GM18505 (cell line): ENCODE data around the gene AGO3.
"Not testable (repeated sequence)": the region's sequence is repeated elsewhere in the genome, so short reads cannot be mapped to it uniquely, and the experiment has no call there.

Experiments used
- ATAC-seq: cut with Tn5 transposase; IDR thresholded peaks from one replicate; pipeline ENCODE4 v1.9.1; 2021; ENCODE audit not compliant: unreplicated experiment
- POLR2A ChIP-seq: IDR thresholded peaks from 4 replicates; pipeline ENCODE4 v1.6.1; 2011; ENCODE audit warnings: borderline replicate concordance; ENCODE audit not compliant: insufficient read depth, insufficient read length; ENCODE audit errors: extremely low read depth

AGO3 gene

DNA sequence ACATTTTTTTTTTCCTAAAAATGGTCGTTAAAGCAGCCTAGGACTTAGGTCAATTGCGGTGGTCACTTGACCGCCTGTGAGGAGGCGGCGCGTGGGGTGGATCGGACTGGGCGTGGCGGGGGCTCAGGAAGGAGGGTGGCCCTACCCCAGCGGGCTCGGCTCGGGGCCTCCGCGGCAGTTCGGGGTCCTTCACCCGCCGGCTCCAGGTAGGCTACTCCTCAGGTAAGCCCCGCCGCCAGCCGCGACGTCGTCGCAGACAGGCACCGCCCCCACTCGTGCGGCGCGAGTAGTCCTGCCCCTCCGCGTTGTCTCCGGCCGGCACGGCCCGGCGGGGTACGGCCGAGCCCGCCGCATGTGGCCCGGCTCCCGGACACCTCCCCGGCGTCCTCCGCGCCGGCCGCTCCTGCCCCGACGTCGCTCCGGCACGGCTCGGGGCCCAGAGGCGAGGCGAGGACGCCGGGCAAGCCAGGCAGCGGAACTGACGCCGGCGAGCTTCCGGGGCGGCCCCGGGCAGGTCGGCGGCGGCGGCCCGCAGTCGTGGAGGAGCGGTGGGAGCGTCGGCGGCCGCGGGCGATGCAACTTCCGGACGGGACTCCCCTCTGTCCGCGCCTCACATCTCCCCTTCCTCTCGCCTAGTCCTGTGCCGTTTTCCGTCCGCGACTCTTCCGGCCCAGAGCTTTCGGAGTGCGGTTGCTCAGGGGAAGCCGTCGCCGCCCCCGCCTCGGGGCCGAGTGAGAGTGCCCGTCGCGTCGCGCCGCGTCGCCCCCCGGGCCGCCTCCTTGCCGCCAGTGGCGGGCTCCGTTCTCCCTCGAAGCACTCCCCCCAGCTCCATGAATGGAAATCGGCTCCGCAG is at the start of gene AGO3:
Gene AGO3 (plus strand): TSS at position 513 of the 853 bp plus-strand sequence. CDS start 322 bp downstream, at position 835.
- peak; percentile 77 for ATAC-seq
- TF ChIP-seq POLR2A, result peak; percentile 95

DNA sequence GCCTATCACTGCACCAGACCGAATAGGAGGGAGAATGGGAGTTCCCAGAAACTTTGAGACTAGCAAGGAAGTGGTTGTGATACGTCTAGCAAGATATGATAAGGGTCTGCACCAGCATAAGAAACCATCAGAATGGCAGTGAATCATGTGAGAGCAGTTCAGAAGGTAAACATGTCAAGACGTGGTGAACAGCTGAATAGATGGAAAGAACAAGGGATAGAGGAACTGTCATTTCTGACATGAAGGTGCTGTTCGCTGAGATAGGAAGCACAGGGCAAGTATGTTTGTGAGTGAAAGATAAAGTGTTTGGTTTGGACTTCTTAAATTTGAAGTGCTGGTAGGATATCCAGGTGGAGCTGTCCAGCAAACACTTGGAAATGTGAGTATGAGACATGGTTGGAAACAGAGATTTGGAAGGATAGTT is 49.0 kb upstream of the AGO3 start:
- ATAC-seq, result no peak

DNA sequence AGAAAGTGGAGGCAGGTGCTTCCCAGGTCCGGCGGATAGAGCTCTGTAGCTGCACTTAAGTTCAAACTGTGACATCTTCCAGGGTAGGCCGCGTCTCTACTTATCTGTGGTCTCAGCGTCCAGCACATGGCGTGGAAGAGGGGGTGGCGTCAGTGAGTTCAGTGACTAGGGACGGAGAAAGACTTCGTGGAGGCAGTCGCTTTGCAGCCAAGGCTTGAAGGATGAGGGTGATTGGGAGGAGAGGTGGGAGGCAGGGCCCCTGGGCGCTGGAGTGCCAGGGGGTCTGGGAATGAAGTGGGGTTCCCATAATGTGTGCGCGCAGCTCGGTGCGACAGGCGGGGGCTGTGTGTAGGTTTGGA is 48.3 kb upstream of the AGO3 start:
- no peak for TF ChIP-seq POLR2A
- ATAC-seq, result no peak

More for the DNA sequence above, 49.0 kb upstream of the AGO3 start:
- TF ChIP-seq POLR2A, result no peak

DNA sequence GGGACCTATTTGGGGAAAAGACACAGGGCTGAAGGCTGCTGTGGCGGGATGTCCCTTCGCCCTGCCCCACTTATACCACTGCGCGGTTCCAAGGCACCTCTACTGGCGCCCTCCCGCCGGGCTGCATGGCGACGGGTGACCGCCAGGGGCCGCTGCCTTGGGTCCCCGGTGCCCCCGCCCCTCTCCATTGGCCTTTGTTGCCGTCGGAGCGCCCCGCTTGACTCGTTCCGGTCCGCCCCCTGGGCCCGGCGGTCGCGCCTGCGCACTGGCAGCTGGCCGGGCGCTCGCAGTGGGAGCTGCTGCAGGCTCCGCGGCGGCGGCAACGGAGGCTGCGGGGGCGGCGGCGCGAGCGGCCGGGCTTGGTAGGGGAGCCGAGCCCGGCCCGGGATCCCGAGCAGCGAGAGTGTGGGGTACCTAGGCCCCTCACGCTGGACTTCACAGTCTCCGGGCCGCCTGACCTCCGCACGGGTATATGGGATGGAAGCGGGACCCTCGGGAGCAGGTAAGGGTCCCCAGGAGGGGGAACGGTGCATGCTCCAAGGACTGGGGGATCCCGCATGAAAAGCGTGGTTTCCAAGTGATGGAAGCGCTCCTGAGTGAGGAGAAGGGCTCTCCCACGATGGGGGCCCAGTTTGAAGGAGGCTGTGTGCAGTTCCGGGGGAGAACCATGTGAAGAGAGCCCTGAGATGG is 47.8 kb upstream of the AGO3 start, which contains the start of gene AGO1:
Gene AGO1 (plus strand): TSS at position 265 of the 690 bp plus-strand sequence. CDS start 213 bp downstream, at position 478.
- peak; percentile 81 for TF ChIP-seq POLR2A
- ATAC-seq, result peak; percentile 85

DNA sequence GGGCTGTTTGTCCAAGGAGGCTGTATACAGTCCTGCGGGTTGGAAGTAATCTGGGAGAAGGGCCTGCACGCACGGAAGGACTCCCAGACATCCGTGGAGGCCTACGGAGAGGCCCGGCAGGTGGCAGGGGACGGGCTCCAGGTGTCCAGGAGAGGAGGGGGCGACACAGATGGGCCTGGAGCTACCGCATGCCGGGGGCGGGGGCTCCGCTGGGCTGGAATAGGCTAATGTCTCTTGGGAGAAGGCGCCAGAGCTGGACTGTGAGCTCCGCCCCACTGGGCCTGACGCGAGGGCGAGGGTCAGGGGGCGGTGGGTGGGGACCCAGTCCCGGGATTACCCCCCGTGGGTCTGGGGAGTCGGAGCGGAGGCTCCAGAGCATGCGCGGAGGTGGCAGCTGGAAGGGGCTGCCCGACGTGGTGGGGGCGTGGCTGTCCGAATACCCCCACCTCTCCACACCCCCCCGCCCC is 47.2 kb upstream of the AGO3 start:
- no peak for TF ChIP-seq POLR2A
- ATAC-seq, result peak; percentile 11

DNA sequence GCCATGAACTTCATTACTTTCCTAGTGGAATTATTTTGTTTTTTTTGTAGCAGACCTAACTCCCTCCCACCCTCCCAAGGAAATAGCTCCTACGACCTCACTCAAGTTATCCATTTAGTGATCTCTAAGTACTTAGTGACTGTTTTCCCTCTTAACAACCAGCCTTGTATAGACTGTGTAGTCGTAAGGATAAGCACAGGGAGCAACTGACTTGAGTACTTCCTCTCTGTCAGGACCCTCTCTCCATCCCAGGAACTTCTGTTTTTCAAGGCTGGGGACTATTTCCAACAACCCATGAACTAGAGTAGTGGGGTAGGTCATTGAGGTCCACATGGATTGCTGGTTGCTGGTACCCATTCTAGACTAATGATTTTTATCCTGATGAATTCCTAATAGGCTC is 46.0 kb upstream of the AGO3 start:
- TF ChIP-seq POLR2A, result no peak
- no peak for ATAC-seq

DNA sequence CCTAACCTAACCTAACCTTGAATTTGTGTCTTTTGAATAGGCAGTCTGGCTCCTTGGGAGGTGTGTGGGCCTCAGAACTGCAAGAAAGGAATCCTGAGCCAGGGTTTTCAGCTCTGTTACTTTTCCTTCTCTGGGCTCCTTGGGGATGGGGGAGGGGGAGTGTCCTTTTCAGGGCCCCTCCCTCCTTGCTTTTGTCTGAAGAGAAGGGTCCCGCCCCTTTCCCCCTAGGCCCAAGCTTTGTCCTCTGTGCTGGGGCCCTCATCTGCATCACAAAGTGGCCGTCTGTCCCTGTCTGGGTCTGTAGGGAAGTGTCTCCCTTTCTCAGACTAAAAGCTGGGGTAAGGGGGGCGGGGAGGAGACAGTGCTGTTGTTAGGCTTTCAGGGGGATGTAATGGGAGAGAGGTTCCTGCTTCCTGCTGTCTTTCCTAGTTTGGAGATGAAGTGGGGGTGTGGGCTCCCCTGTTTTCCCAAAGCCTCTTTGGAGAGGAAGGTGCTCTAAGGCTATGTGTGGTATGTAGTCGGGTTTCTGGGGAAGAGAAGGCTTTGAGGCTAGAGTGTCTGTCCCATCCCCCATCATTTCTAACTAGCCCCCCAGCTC is 44.8 kb upstream of the AGO3 start:
- no peak for TF ChIP-seq POLR2A
- no peak for ATAC-seq

DNA sequence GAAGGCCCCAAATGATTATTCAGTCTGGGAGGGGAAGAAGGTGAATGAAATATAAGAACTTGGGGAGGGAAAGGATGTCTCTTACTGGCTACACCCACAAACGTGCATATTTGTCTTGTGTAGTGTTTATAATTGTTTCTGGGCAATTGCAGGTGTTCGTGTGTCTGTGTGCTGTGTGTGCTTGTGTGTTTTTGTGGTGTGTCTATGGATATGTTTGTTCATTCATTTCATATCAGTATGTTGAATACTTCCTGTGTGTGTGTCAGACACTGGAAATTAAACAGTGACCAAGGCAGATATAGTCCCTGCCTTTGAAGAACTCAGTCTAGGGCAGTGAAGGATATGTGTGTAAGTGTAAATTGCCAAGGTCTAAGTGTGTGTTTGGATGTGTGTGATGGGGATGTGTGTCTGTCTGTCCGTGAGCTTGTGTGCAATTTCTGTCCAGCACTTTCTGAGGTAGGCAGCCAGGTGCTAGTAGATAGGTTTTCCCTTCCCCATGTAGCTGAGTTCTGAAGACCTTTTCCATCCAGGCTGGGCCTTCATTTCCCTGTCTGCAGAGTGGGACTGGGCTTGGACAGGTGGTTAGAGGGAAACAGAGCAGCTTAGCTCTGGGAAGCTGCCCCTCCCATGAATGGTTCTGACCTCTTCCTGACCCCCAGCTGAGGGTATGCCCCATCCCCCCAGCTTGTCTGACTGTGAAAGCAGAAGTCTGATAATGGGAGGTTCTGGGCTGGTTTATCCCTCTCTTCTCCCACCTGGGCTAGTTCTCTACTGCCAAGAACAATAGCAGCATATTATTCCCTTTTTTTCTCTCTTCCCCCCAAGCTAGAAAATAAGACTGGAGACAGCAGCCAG is 44.1 kb upstream of the AGO3 start:
- no peak for TF ChIP-seq POLR2A
- ATAC-seq, result no peak

DNA sequence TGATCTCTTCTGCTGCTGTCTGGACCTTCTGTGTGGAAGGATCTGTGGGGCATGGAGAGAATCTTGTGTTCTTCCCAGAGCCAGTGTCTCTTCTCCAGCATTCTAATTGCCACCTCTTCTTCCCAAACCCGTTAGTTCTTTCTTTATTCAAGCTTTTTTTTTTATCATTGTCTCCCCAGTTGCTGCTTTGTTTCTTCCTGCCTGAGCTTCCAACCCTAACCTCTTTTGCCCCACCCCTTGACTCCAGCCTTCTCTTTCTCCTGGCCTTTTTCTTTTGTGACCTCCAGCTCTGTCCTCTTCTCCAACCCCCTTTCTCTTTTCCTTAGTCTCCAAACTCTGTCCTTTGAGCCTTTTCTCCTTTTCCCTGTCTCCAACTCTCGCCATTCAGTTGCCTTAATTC is 43.4 kb upstream of the AGO3 start:
- TF ChIP-seq POLR2A, result no peak
- ATAC-seq, result no peak

DNA sequence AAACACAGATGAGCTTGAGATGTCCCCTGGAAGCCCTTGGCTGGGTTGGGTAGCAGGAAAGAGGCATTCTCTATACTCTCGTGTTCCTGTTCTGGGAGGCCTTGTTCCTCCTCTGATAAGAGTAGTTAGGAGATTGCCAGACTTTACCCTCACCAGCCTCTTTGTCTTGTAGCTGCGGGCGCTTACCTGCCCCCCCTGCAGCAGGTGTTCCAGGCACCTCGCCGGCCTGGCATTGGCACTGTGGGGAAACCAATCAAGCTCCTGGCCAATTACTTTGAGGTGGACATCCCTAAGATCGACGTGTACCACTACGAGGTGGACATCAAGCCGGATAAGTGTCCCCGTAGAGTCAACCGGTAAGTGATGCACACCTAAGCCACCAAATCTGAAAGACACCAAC is 42.6 kb upstream of the AGO3 start:
- no peak for ATAC-seq
- no peak for TF ChIP-seq POLR2A

DNA sequence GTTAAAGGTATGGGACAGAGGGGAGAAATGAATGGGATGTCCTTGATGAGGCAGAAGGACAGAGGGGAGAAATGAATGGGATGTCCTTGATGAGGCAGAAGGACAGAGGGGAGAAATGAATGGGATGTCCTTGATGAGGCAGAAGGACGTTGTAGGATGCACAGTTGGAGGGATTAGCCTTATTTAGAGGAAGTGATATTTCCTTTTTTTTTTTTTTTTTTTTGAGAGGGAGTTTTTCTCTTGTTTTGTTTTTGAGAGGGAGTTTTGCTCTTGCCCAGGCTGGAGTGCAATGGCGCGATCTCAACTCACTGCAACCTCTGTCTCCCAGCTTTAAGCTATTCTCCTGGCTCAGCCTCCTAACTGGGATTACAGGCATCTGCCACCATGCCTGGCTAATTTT is 41.9 kb upstream of the AGO3 start:
- not testable (repeated sequence) for ATAC-seq

DNA sequence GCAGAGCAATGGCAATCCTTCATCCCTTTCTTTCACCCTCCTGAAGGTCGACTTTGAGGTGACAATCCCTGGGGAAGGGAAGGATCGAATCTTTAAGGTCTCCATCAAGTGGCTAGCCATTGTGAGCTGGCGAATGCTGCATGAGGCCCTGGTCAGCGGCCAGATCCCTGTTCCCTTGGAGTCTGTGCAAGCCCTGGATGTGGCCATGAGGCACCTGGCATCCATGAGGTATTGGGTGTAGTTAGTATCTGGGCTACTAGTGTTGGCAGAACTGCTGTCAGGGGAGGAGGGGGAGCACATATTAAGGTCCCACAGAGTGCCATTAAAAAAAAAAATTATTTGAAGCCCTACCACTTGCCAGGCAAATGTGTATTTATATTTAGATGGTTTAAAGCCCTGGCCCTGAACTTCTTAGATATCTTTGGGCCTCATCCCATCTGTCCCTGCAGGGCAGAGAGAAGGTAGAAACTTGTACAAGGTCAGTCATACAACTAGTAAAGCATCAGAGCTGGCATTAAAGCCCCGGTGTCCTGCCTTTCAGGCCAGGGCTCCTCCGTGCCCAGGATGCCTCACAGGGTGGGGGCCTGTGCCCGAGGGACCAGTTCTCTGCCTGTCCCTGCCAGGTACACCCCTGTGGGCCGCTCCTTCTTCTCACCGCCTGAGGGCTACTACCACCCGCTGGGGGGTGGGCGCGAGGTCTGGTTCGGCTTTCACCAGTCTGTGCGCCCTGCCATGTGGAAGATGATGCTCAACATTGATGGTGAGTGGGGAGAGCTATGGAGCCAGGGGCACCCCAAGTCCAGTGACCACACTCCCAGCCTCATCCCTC is 37.6 kb upstream of the AGO3 start:
- no peak for TF ChIP-seq POLR2A
- no peak for ATAC-seq
